ENCODE measurements around the gene FAM228B.
"Not testable (repeated sequence)": the region's sequence is repeated elsewhere in the genome, so short reads cannot be mapped to it uniquely, and the experiment has no call there.

FAM228B gene

GRCh38 chr2:24123195-24123921 lies at the start of gene FAM228B, which contains the start of gene PFN4:
Gene FAM228B (plus strand): TSS chr2:24123469. CDS start chr2:24124362, 893 bp downstream.
Gene PFN4 (minus strand): TSS chr2:24123334. CDS start chr2:24122535, 799 bp downstream.
- FAIRE-seq = no peak

- FAIRE-seq = no peak
Measured at GRCh38 chr2:24073816-24074215, 49.5 kb upstream of the FAM228B start.

- FAIRE-seq = no peak
Measured at GRCh38 chr2:24075259-24075658, 48.0 kb upstream of the FAM228B start.

GRCh38 chr2:24075915-24076848 lies 47.1 kb upstream of the FAM228B start, which contains the start of gene SF3B6:
Gene SF3B6 (minus strand): TSS chr2:24076326. CDS start chr2:24076229, 97 bp downstream.
- FAIRE-seq = peak; percentile 96

GRCh38 chr2:24076849-24077534 lies 46.3 kb upstream of the FAM228B start:
- FAIRE-seq = no peak

GRCh38 chr2:24077535-24077877 lies 45.8 kb upstream of the FAM228B start:
- no peak for FAIRE-seq

GRCh38 chr2:24077879-24078278 lies 45.4 kb upstream of the FAM228B start:
- FAIRE-seq = no peak

- FAIRE-seq = no peak
Measured at GRCh38 chr2:24080701-24081100, 42.6 kb upstream of the FAM228B start.

- no peak for FAIRE-seq
Measured at GRCh38 chr2:24082787-24083566, 40.3 kb upstream of the FAM228B start.

GRCh38 chr2:24083567-24084385 lies 39.5 kb upstream of the FAM228B start:
- no peak for FAIRE-seq

GRCh38 chr2:24084386-24085199 lies 38.7 kb upstream of the FAM228B start, which contains the start of gene TP53I3:
Gene TP53I3 (minus strand): TSS chr2:24084834. CDS start chr2:24084326, 508 bp downstream.
- FAIRE-seq = peak; percentile 15

GRCh38 chr2:24085200-24085489 lies 38.1 kb upstream of the FAM228B start:
- no peak for FAIRE-seq

- FAIRE-seq = no peak
Measured at GRCh38 chr2:24086241-24086640, 37.0 kb upstream of the FAM228B start.

- no peak for FAIRE-seq
Measured at GRCh38 chr2:24087032-24087431, 36.2 kb upstream of the FAM228B start.

GRCh38 chr2:24088821-24089359 lies 34.4 kb upstream of the FAM228B start:
- no peak for FAIRE-seq

- not testable (repeated sequence) for FAIRE-seq
Measured at GRCh38 chr2:24093270-24093669, 30.0 kb upstream of the FAM228B start.

GRCh38 chr2:24095171-24095677 lies 28.0 kb upstream of the FAM228B start:
- not testable (repeated sequence) for FAIRE-seq

- not testable (repeated sequence) for FAIRE-seq
Measured at GRCh38 chr2:24100732-24101131, 22.5 kb upstream of the FAM228B start.

- FAIRE-seq = no peak
Measured at GRCh38 chr2:24101992-24102391, 21.3 kb upstream of the FAM228B start.

- no peak for FAIRE-seq
Measured at GRCh38 chr2:24102677-24103076, 20.6 kb upstream of the FAM228B start.
